Stomach (tissue), 9 donors: Measurements from ENCODE around the gene MRPL14. TPM values are rescaled to one million over a fixed set of nuclear protein-coding genes. Genes with fewer than 3 reads are reported as not detected.

ENCODE experiments used
- DNase-seq, 2 donors: peaks; one replicate each; pipeline versions ENCODE4 v3.0.0 to v3.0.0-alpha.2; 2013 to 2019
- H3K27ac ChIP-seq, 5 donors: fragments of 200-600 bp in 4 of 5; sonication (generic) in 4 of 5; one replicate each; pipeline ENCODE4 v1.5.1; 2013 to 2019; ENCODE audit warnings: mild to moderate bottlenecking in 1 of 5, moderate library complexity in 1 of 5
- H3K27me3 ChIP-seq, 3 donors: fragments of 200-600 bp; sonication (generic); one replicate each; pipeline ENCODE4 v1.5.1; 2017 to 2019; ENCODE audit warnings: mixed run types in 1 of 3
- H3K36me3 ChIP-seq, 4 donors: fragments of 200-600 bp; sonication (generic); 1 replicate in 3 of 4; 2 replicates in 1 of 4; pipeline ENCODE4 v1.5.1; 2016 to 2019
- H3K4me1 ChIP-seq, 4 donors: fragments of 200-600 bp; sonication (generic); one replicate each; pipeline ENCODE4 v1.5.1; 2016 to 2019
- H3K4me3 ChIP-seq, 4 donors: fragments of 200-600 bp; sonication (generic) in 3 of 4; one replicate each; pipeline ENCODE4 v1.5.1; 2016 to 2019; ENCODE audit warnings: mild to moderate bottlenecking in 1 of 4
- H3K9me3 ChIP-seq, 4 donors: fragments of 200-600 bp; sonication (generic); one replicate each; pipeline ENCODE4 v1.5.1; 2016 to 2019
- EP300 ChIP-seq: sonication (generic); formaldehyde crosslinking; IDR thresholded peaks from one replicate; pipeline ENCODE4 v1.6.1; 2017; ENCODE audit warnings: antibody characterized with exemption
- POLR2A ChIP-seq, 4 donors: fragments of 450-650 bp; IDR thresholded peaks; one replicate each; pipeline ENCODE4 v1.6.1; 2016; ENCODE audit warnings: antibody characterized with exemption in 4 of 4, control low read depth in 2 of 4, mild to moderate bottlenecking in 1 of 4, moderate library complexity in 1 of 4
- POLR2AphosphoS5 ChIP-seq, 3 donors: sonication (generic); formaldehyde crosslinking; IDR thresholded peaks; one replicate each; pipeline ENCODE4 v1.6.1; 2016; ENCODE audit warnings: antibody characterized with exemption in 3 of 3
- WGBS, 5 donors: extraction: QIAGEN DNeasy Blood & Tissue Kit in 3 of 5; methylation state at CpG; one replicate each; pipeline versions ENCODE4 v1.1.5 to v1.1.7; 2013 to 2018; 5-methylcytosine and 5-hydroxymethylcytosine counted together
- intact Hi-C: fragments of 100-400 bp; cut with DNase I; formaldehyde crosslinking; loops from one replicate; pipeline ENCODE4 v1.15.1; 2023; ENCODE audit warnings: low total_unique reads
- polyA plus RNA-seq, 3 donors: library from polyadenylated mRNA; stranded (reverse); fragments of 200-250 nt; gene quantifications; one replicate each; pipeline ENCODE4 v1.2.3, GENCODE V29; 2013
- total RNA-seq, 5 donors: library from RNA; depleted of rRNA; stranded (reverse); fragments of >200 nt; gene quantifications; one replicate each; pipeline versions ENCODE4 v1.1.0 to v1.2.3, GENCODE V29; 2014 to 2016
- TF ChIP-seq, protein P1 (sequence below), 7 experiments: fragments of 450-650 bp in 4 of 7; fragments of 200-600 bp in 3 of 7; sonication (generic) in 3 of 7; IDR thresholded peaks; one replicate each; pipeline ENCODE4 v1.5.1; 2016 to 2019; ENCODE audit warnings: antibody characterized with exemption in 7 of 7, control low read depth in 2 of 7, mild to moderate bottlenecking in 1 of 7
- donor health status: healthy with polysubstance abuse.
- donor health status: Bipolar disorder and iron deficiency.
- donor health status: healthy.

MRPL14 gene
- total and polyA plus RNA-seq, 8 donors: 17.0 to 82.3 (median 57.0) TPM

DNA sequence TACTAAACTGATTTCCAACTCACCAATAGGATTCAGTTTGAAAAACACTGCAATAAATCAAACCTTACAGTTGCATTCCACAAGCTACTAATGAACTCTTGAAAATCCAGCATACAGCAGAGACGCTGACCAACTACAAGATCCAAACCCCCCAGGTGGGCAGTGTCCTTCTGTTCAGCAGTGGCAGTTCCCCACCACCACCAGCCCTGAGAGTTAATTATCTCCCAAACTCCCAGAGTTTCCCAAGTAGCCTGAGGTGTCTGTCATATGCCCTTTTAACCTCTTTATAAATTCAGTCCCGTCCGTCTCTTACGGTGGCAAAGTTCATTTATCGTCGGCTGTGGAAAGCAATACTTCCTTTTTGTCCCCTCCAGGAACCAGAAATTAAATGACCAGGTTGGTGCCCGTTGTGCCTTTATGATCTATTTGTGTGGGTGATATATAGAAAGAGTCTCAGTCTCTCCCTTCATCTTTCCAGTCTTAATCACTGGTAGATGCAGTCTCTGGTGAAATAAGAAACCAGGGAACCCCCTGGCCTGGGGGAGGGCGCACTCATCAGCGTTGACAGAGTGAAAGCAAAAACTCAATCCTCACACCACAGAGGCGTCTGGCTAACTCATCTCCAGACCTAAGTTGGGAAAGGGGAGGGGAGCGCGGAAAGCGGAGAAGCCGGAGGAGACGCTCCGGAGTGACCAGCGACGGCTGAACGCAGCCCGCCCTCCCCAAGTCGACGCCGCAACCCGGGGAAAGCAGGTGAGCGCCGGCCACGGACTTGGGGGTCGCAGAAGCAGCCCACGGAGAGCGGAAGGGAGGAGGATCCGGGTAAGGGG lies 717 bp downstream of the MRPL14 start:
- peaks cover 37 to 73% (median 60%) of the 10 kb centered on the region in 4 donors for H3K4me1 ChIP-seq
- peak overlapping the region; percentile 86 to 96 (median 92) for H3K27ac ChIP-seq
- TF ChIP-seq, protein P1, sequence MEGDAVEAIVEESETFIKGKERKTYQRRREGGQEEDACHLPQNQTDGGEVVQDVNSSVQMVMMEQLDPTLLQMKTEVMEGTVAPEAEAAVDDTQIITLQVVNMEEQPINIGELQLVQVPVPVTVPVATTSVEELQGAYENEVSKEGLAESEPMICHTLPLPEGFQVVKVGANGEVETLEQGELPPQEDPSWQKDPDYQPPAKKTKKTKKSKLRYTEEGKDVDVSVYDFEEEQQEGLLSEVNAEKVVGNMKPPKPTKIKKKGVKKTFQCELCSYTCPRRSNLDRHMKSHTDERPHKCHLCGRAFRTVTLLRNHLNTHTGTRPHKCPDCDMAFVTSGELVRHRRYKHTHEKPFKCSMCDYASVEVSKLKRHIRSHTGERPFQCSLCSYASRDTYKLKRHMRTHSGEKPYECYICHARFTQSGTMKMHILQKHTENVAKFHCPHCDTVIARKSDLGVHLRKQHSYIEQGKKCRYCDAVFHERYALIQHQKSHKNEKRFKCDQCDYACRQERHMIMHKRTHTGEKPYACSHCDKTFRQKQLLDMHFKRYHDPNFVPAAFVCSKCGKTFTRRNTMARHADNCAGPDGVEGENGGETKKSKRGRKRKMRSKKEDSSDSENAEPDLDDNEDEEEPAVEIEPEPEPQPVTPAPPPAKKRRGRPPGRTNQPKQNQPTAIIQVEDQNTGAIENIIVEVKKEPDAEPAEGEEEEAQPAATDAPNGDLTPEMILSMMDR (IDR thresholded peaks at IDR 0.05): no peak
- TF ChIP-seq EP300 (no peak), POLR2AphosphoS5 (IDR thresholded peaks at IDR 0.05) (no peak), POLR2A (IDR thresholded peaks at IDR 0.05) (no peak)
- peak overlapping the region; percentile 83 to 95 (median 88) for H3K4me3 ChIP-seq
- H3K36me3 ChIP-seq: no peaks in the 10 kb centered on the region
- H3K9me3 ChIP-seq: no peaks in the 10 kb centered on the region
- H3K27me3 ChIP-seq: no peaks in the 10 kb centered on the region
- 1 to 2% (median 1%) methylated on average over 14 to 31 of the region's 31 CpGs for WGBS, 5 donors
- peak; percentile 41 to 81 for DNase-seq
- intact Hi-C loops: no loop called here

DNA sequence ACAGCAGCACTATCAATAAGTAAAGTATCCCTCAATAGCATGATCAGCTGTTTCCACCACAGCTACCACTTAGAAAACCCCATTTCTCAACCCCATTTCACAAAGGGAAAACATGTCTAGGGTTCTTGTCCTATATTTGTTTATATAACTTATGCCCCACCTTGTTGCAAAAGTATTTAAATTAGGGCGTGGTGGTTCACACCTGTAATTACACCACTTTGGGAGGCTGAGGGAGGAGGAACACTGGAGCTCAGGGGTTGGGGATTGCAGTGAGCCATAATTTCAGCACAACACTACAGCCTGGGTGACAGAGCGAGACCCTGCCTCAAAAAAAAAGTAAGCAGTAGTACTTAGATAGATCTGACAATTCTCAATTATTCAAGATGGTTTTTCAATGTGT lies 3.7 kb downstream of the MRPL14 start:
- TF ChIP-seq POLR2A (IDR thresholded peaks at IDR 0.05) (no peak), POLR2AphosphoS5 (IDR thresholded peaks at IDR 0.05) (no peak), EP300 (no peak)
- TF ChIP-seq, protein P1 (IDR thresholded peaks at IDR 0.05): no peak
- no peak for DNase-seq
- intact Hi-C loops: no loop called here
- Histone ChIP-seq H3K4me3 (no peak overlapping the region), H3K9me3 (no peaks in the 10 kb centered on the region), H3K4me1 (peaks cover 58 to 85% (median 76%) of the 10 kb centered on the region in 4 donors), H3K27me3 (no peaks in the 10 kb centered on the region), H3K27ac (peak overlapping the region in 2 of 5 donors; percentile 4 to 35), H3K36me3 (no peaks in the 10 kb centered on the region)
- 66 to 87% (median 78%) methylated on average over 2 of the region's 2 CpGs for WGBS, 5 donors

DNA sequence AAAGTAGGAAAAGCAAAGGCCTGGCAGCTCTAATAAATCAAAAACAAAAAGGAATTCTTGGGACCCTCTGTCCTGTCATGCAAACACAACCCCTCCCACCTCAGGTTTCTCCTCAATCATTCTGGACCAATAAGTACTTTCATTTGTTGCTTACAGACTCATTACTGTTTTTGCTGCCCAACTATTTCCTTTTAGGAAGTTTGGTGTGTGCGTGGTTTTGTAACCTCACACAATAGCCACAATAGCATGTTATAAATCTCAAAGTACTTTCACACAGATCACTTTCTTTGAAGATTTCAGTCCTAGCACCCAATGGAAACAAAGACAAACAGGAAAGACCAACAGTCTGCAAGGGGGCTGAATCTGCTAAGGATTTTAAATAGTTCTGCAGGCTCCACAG lies 4.5 kb downstream of the MRPL14 start:
- 22 to 58% (median 33%) methylated on average over 1 of the region's 1 CpG for WGBS, 5 donors
- peaks cover 59 to 87% (median 75%) of the 10 kb centered on the region in 4 donors for H3K4me1 ChIP-seq
- peak in 1 of 2 donors; percentile 34 for DNase-seq
- H3K36me3 ChIP-seq: no peaks in the 10 kb centered on the region
- intact Hi-C loops: no loop called here
- H3K27ac ChIP-seq: peak overlapping the region in 3 of 5 donors; percentile 2 to 35 (median 4)
- H3K4me3 ChIP-seq: no peak overlapping the region
- TF ChIP-seq EP300: no peak
- TF ChIP-seq POLR2A (IDR thresholded peaks at IDR 0.05): no peak
- no peak for TF ChIP-seq POLR2AphosphoS5 (IDR thresholded peaks at IDR 0.05)
- TF ChIP-seq, protein P1 (IDR thresholded peaks at IDR 0.05): no peak
- H3K27me3 ChIP-seq: no peaks in the 10 kb centered on the region
- no peaks in the 10 kb centered on the region for H3K9me3 ChIP-seq

DNA sequence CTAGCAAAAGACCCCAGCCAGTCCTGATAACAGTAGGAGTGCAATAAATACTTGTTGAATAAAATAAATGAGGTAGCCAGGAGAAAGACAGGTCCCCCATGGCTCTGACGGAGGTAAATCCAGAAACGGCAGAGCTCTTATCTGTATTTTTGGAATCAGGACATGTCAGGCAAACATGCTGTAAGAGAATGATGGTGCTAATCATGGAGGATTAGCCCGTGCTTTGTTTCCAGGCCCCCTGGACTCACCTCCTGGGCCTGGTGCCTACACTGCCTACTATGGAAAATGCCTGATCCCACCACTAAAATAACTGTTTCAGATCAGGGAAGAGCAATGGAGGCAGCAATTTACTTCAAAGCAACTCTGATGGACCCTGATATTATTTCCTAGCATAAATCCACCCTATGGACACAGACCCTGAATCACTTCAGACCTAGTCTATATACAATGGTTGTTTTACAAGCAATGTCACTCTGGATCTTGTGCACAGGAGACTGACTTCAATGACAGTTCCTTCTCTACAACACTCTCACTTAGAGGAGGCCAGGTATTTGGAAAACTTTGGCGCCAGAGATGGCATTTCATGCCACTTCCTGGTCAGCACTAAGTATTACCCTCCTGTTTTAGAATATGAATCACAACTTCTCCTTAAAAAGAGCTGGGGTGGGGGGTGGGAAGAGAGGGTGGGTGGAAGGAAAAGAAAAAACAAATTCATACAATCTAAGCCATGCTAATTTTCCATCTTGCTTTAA lies 6.4 kb downstream of the MRPL14 start:
- H3K9me3 ChIP-seq: no peaks in the 10 kb centered on the region
- no peak for DNase-seq
- no peaks in the 10 kb centered on the region for H3K27me3 ChIP-seq
- WGBS, 5 donors: 41 to 63% (median 51%) methylated on average over 4 of the region's 4 CpGs
- peaks cover 0 to 4% (median 0%) of the 10 kb centered on the region in 4 donors for H3K36me3 ChIP-seq
- TF ChIP-seq POLR2AphosphoS5 (IDR thresholded peaks at IDR 0.05) (no peak), POLR2A (IDR thresholded peaks at IDR 0.05) (no peak), EP300 (no peak)
- TF ChIP-seq, protein P1 (IDR thresholded peaks at IDR 0.05): no peak
- intact Hi-C loops: no loop called here
- H3K27ac ChIP-seq: no peak overlapping the region
- H3K4me1 ChIP-seq: peaks cover 66 to 100% (median 84%) of the 10 kb centered on the region in 4 donors
- no peak overlapping the region for H3K4me3 ChIP-seq
